Activated CD8-positive, alpha-beta memory T cell treated with anti-CD3 and anti-CD28 coated beads for 1 hour (primary cell): ENCODE results near the gene TMC3.

Experiments
- DNase-seq, 2 donors: peaks; one replicate each; pipeline ENCODE4 v3.0.0-alpha.2; 2020; ENCODE audit warnings: low read depth in 1 of 2; ENCODE audit errors: extremely low read depth in 1 of 2

TMC3 gene

GRCh38 chr15:81301385-81301784 lies 72.6 kb downstream of the TMC3 start:
- no peak for DNase-seq

- DNase-seq = no peak
Measured at GRCh38 chr15:81299630-81300273, 74.3 kb downstream of the TMC3 start.

GRCh38 chr15:81299156-81299555 lies 74.9 kb downstream of the TMC3 start:
- no peak for DNase-seq

GRCh38 chr15:81298611-81299010 lies 75.4 kb downstream of the TMC3 start:
- DNase-seq = no peak

GRCh38 chr15:81297603-81298575 lies 76.1 kb downstream of the TMC3 start:
- no peak for DNase-seq

- DNase-seq = no peak
Measured at GRCh38 chr15:81297147-81297572, 76.9 kb downstream of the TMC3 start.

GRCh38 chr15:81296673-81297072 lies 77.3 kb downstream of the TMC3 start:
- DNase-seq = peak; percentile 29 to 43

- no peak for DNase-seq
Measured at GRCh38 chr15:81296186-81296585, 77.8 kb downstream of the TMC3 start.

- DNase-seq = no peak
Measured at GRCh38 chr15:81295486-81296121, 78.4 kb downstream of the TMC3 start.

GRCh38 chr15:81294516-81294880 lies 79.5 kb downstream of the TMC3 start:
- DNase-seq = no peak

- peak in 1 of 2 donors; percentile 24 for DNase-seq
Measured at GRCh38 chr15:81293728-81294515, 80.1 kb downstream of the TMC3 start.

GRCh38 chr15:81292523-81293001 lies 81.5 kb downstream of the TMC3 start:
- DNase-seq = no peak

GRCh38 chr15:81291916-81292522 lies 82.0 kb downstream of the TMC3 start:
- DNase-seq = no peak

GRCh38 chr15:81289910-81290309 lies 84.1 kb downstream of the TMC3 start:
- no peak for DNase-seq

GRCh38 chr15:81288616-81289015 lies 85.4 kb downstream of the TMC3 start:
- DNase-seq = no peak

GRCh38 chr15:81288040-81288439 lies 86.0 kb downstream of the TMC3 start:
- no peak for DNase-seq

- no peak for DNase-seq
Measured at GRCh38 chr15:81286621-81287121, 87.3 kb downstream of the TMC3 start.

GRCh38 chr15:81285461-81285860 lies 88.6 kb downstream of the TMC3 start:
- DNase-seq = no peak

GRCh38 chr15:81284256-81285031 lies 89.6 kb downstream of the TMC3 start:
- DNase-seq = no peak
